ENCODE data around the gene DHRS7C. TPM values are rescaled to one million over a fixed set of nuclear protein-coding genes. Genes with fewer than 3 reads are reported as not detected.

DHRS7C gene
- total RNA-seq, 1 experiment from 2014 or later, result not detected

- Histone ChIP-seq H3K9me3 (replicated peaks) (no peaks in the 10 kb centered on the region), H3K27ac (no peak overlapping the region), H3K4me1 (no peaks in the 10 kb centered on the region), H3K36me3 (no peaks in the 10 kb centered on the region), H3K4me3 (no peak overlapping the region), H3K27me3 (no peaks in the 10 kb centered on the region)
- DNase-seq, result no peak
These were observed 25.7 kb upstream of the DHRS7C start for GRCh38 chr17:9817086-9817485.

- no peaks in the 10 kb centered on the region for H3K27me3 ChIP-seq
- H3K27ac ChIP-seq, result no peak overlapping the region
- no peaks in the 10 kb centered on the region for H3K9me3 ChIP-seq (replicated peaks)
- H3K36me3 ChIP-seq, result no peaks in the 10 kb centered on the region
- no peak overlapping the region for H3K4me3 ChIP-seq
- no peak for DNase-seq
- H3K4me1 ChIP-seq, result no peaks in the 10 kb centered on the region
These were observed 25.1 kb upstream of the DHRS7C start for GRCh38 chr17:9816472-9816871.

DNA sequence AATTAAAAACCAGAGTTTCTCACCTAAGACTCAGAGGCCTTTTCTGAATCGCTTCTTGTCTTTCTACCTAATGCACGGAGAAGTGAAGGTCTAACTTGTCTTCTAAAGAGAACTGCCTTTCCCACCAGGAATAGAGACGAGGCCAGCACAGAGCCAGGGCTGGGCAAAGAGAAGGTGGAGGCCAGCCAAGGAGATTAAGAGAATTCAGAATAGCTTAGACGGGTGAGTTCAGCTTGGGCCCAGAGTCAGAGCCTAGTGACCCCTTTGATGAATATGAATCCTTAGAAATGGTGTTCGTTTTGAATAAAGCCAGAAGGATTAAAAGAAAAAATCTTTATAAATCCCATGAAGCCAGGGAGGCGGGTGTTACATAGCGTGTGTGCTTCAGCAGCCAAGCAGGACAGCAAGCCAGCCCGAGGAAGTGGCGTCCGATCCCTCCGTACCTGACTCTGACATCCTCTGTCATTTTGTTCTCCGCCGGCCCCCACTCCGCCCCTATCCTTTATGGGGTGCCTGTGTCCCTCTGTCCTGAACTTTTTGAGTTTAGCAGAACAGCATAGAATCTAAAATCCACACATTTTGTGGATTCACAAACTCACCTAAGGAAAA lies 23.0 kb upstream of the DHRS7C start:
- Histone ChIP-seq H3K27ac (no peak overlapping the region), H3K4me1 (no peaks in the 10 kb centered on the region), H3K4me3 (no peak overlapping the region), H3K27me3 (no peaks in the 10 kb centered on the region), H3K36me3 (no peaks in the 10 kb centered on the region), H3K9me3 (replicated peaks) (no peaks in the 10 kb centered on the region)
- DNase-seq, result no peak

GRCh38 chr17:9813166-9813565 lies 21.8 kb upstream of the DHRS7C start:
- no peak overlapping the region for H3K27ac ChIP-seq
- H3K4me3 ChIP-seq, result no peak overlapping the region
- H3K9me3 ChIP-seq (replicated peaks), result no peaks in the 10 kb centered on the region
- H3K27me3 ChIP-seq, result no peaks in the 10 kb centered on the region
- no peaks in the 10 kb centered on the region for H3K4me1 ChIP-seq
- no peaks in the 10 kb centered on the region for H3K36me3 ChIP-seq
- no peak for DNase-seq

DNA sequence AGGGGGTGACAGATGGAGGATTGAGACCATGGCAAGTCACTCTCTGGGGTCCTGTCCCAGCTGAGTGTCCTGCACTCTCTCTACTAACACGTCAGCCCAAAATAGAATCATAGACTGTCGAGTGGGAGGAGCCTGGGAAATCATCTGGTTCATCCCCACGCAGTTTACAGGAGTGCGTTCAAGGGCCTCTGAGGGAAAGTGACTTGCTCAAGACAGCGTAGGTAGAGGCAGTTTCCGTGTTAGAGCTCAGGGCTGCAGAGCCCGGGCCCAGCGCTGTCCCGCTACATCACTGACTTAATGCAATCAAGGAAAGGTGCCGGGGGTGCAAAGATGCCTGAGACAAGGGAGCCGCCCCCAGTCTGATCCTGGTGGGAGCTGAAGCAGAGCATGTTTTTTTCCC lies 20.1 kb upstream of the DHRS7C start:
- no peak for DNase-seq
- Histone ChIP-seq H3K36me3 (no peaks in the 10 kb centered on the region), H3K27me3 (no peaks in the 10 kb centered on the region), H3K27ac (no peak overlapping the region), H3K9me3 (replicated peaks) (no peaks in the 10 kb centered on the region), H3K4me3 (no peak overlapping the region), H3K4me1 (no peaks in the 10 kb centered on the region)

GRCh38 chr17:9811086-9811485 lies 19.7 kb upstream of the DHRS7C start:
- Histone ChIP-seq H3K27ac (no peak overlapping the region), H3K4me1 (no peaks in the 10 kb centered on the region), H3K4me3 (no peak overlapping the region), H3K36me3 (no peaks in the 10 kb centered on the region), H3K9me3 (replicated peaks) (no peaks in the 10 kb centered on the region), H3K27me3 (no peaks in the 10 kb centered on the region)
- DNase-seq, result no peak

DNA sequence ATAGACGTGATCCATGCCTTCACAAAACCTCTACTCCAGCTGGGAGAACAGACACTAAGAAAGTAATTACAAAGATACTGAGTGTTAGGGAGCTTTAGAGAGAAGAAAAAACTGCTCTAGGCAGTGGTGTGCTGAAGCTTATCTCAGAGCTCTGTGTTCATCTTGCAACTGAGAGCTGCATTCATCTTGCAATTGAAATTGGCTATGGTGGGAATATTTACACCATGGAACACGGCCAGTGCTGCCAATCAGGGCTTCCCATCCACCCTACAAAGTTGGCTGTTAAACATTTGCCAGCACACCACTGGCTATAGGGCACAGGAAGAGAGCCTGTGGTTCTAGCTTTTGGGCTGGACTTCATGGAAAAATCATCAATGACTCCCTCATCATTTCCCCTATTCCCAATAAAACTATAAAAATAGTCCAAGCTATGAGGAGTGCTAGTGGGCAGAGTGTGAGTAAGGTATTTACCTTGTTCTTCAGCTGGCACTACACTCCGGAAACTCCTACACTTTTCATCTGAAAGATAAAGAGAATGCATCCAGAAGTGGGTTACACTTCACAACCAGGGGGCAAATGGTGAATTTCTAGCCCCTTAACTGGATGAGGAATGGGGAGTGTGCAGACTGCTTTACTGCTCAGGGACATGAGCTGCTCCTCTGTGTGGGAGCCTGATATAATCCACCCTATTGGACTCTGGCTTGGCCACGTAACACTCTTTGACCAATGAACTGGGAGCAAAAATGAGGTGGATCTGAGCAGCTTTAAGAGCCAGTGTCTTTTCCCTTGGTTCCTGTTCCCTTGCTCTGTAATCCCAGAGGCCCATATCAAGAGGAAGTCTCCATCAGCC lies 18.9 kb upstream of the DHRS7C start:
- Histone ChIP-seq H3K36me3 (no peaks in the 10 kb centered on the region), H3K27ac (no peak overlapping the region), H3K27me3 (no peaks in the 10 kb centered on the region), H3K4me1 (no peaks in the 10 kb centered on the region), H3K9me3 (replicated peaks) (no peaks in the 10 kb centered on the region), H3K4me3 (no peak overlapping the region)
- no peak for DNase-seq

GRCh38 chr17:9809409-9809808 lies 18.0 kb upstream of the DHRS7C start:
- DNase-seq, result no peak
- no peak overlapping the region for H3K4me3 ChIP-seq
- H3K9me3 ChIP-seq (replicated peaks), result no peaks in the 10 kb centered on the region
- no peaks in the 10 kb centered on the region for H3K36me3 ChIP-seq
- H3K27me3 ChIP-seq, result no peaks in the 10 kb centered on the region
- no peaks in the 10 kb centered on the region for H3K4me1 ChIP-seq
- no peak overlapping the region for H3K27ac ChIP-seq

- Histone ChIP-seq H3K36me3 (no peaks in the 10 kb centered on the region), H3K27ac (no peak overlapping the region), H3K4me1 (no peaks in the 10 kb centered on the region), H3K4me3 (no peak overlapping the region), H3K27me3 (no peaks in the 10 kb centered on the region), H3K9me3 (replicated peaks) (no peaks in the 10 kb centered on the region)
- no peak for DNase-seq
These were observed 15.3 kb upstream of the DHRS7C start for GRCh38 chr17:9806699-9807098.

GRCh38 chr17:9805769-9806168 lies 14.4 kb upstream of the DHRS7C start:
- no peak overlapping the region for H3K4me3 ChIP-seq
- no peaks in the 10 kb centered on the region for H3K9me3 ChIP-seq (replicated peaks)
- H3K4me1 ChIP-seq, result no peaks in the 10 kb centered on the region
- no peak overlapping the region for H3K27ac ChIP-seq
- H3K27me3 ChIP-seq, result no peaks in the 10 kb centered on the region
- no peak for DNase-seq
- no peaks in the 10 kb centered on the region for H3K36me3 ChIP-seq

DNA sequence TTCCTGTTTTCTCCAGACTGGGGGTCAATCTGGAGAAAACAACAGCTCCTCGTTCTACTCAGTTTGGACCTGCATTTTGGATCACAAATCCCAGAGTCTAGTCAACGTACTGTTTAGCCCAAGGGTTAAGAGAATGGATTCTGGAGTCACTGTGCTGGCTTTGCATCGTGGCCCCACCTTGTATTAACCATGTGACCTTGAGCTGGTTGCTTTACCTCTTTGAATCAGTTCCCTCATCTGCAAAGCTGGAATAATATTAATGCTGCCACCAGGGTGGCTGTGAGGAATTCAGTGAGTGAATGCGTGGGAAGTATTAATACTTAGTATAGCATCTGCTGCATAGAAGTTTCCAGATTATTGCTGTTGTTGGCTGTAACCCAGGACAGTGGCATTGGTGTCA lies 11.3 kb upstream of the DHRS7C start:
- Histone ChIP-seq H3K36me3 (no peaks in the 10 kb centered on the region), H3K4me1 (no peaks in the 10 kb centered on the region), H3K4me3 (no peak overlapping the region), H3K27me3 (no peaks in the 10 kb centered on the region), H3K9me3 (replicated peaks) (no peaks in the 10 kb centered on the region), H3K27ac (no peak overlapping the region)
- DNase-seq, result no peak

GRCh38 chr17:9802294-9802693 lies 10.9 kb upstream of the DHRS7C start:
- DNase-seq, result no peak
- Histone ChIP-seq H3K27me3 (no peaks in the 10 kb centered on the region), H3K4me3 (no peak overlapping the region), H3K36me3 (no peaks in the 10 kb centered on the region), H3K27ac (no peak overlapping the region), H3K9me3 (replicated peaks) (no peaks in the 10 kb centered on the region), H3K4me1 (no peaks in the 10 kb centered on the region)

GRCh38 chr17:9801505-9801904 lies 10.1 kb upstream of the DHRS7C start:
- no peaks in the 10 kb centered on the region for H3K27me3 ChIP-seq
- DNase-seq, result no peak
- H3K4me3 ChIP-seq, result no peak overlapping the region
- no peaks in the 10 kb centered on the region for H3K36me3 ChIP-seq
- H3K27ac ChIP-seq, result no peak overlapping the region
- H3K4me1 ChIP-seq, result no peaks in the 10 kb centered on the region
- H3K9me3 ChIP-seq (replicated peaks), result no peaks in the 10 kb centered on the region

GRCh38 chr17:9798724-9799123 lies 7.3 kb upstream of the DHRS7C start:
- Histone ChIP-seq H3K9me3 (replicated peaks) (no peaks in the 10 kb centered on the region), H3K4me3 (no peak overlapping the region), H3K4me1 (no peaks in the 10 kb centered on the region), H3K27me3 (no peaks in the 10 kb centered on the region), H3K27ac (no peak overlapping the region), H3K36me3 (no peaks in the 10 kb centered on the region)
- DNase-seq, result no peak

- Histone ChIP-seq H3K27me3 (no peaks in the 10 kb centered on the region), H3K36me3 (no peaks in the 10 kb centered on the region), H3K27ac (no peak overlapping the region), H3K4me3 (no peak overlapping the region), H3K4me1 (no peaks in the 10 kb centered on the region), H3K9me3 (replicated peaks) (no peaks in the 10 kb centered on the region)
- no peak for DNase-seq
These were observed 6.6 kb upstream of the DHRS7C start for GRCh38 chr17:9798008-9798407.
